A673 (cell line): ENCODE data around the gene TSPAN15.

Experiments
- CTCF ChIP-seq: fragments of 300-800, 200-600 bp; sonication (generic); conservative IDR thresholded peaks from 2 replicates; pipeline ENCODE4 v1.5.1; 2017; ENCODE audit warnings: low read depth, mild to moderate bottlenecking, antibody characterized with exemption, low read length, moderate library complexity, mixed read lengths
- EZH2 ChIP-seq: fragments of 200-600 bp; sonication (generic); IDR thresholded peaks from 2 replicates; pipeline ENCODE4 v1.6.1; 2017; ENCODE audit warnings: borderline replicate concordance, low read depth, mild to moderate bottlenecking, mixed read lengths, antibody characterized with exemption, low read length; ENCODE audit not compliant: poor library complexity, severe bottlenecking

- TF ChIP-seq CTCF: peak; percentile 23; the same call in 1 of the 2 replicates
- TF ChIP-seq EZH2: no peak
Measured at GRCh38 chr10:69516316-69516715, 65.1 kb downstream of the TSPAN15 start.
